Subcutaneous adipose tissue (tissue), 4 donors: ENCODE data around the gene SLC25A25. TPM values are rescaled to one million over a fixed set of nuclear protein-coding genes. Genes with fewer than 3 reads are reported as not detected.

Experiments
- total RNA-seq, 4 donors: library from RNA; depleted of rRNA; stranded (reverse); fragments of >200 nt; gene quantifications; one replicate each; pipeline ENCODE4 v1.1.0, GENCODE V29; 2016
- TF ChIP-seq, protein P1 (sequence below): fragments of 450-650 bp; IDR thresholded peaks from one replicate; pipeline ENCODE4 v1.5.1; 2016; ENCODE audit warnings: low read depth, mild to moderate bottlenecking, control low read depth, antibody characterized with exemption, moderate library complexity

SLC25A25 gene
- total RNA-seq, 4 donors from 2014 or later: 13.4 to 60.1 (median 19.5) TPM

DNA sequence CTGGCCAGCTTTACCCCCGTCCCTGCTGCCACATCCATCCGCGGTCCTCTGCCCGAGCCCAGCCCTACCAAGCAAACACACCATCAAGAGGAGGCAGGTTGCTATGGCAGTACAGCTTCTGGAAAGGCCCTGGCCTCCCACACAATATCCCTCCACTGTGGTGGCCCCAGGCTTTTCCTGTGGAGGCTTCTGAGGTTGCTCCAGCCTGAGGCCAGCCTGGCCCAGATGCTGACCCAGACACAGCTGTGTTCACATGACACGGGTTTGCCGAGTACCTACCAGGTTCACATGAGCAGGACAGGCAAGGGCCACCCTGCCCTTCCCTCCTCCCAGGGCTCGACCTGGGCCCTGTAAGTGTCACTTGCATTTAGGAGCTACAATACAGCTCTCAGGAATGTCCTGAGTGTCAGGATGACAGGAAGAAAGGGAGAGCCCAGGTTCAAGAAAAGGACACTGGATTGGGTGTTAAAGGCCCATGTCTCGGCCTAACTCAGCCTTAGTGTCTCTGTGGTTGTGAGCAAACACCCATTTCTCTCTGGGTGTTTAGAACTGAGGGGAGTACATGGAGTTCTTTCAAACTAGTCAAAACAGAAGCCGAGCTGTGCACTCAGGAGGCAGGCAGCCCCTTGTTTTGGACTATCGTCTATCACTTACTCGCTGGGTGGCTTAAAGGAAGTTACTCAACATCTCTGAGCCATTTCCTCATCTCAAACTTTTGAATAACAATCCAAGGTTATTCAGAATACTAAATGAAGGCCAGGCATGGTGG lies 41.1 kb upstream of the SLC25A25 start:
- TF ChIP-seq, protein P1, sequence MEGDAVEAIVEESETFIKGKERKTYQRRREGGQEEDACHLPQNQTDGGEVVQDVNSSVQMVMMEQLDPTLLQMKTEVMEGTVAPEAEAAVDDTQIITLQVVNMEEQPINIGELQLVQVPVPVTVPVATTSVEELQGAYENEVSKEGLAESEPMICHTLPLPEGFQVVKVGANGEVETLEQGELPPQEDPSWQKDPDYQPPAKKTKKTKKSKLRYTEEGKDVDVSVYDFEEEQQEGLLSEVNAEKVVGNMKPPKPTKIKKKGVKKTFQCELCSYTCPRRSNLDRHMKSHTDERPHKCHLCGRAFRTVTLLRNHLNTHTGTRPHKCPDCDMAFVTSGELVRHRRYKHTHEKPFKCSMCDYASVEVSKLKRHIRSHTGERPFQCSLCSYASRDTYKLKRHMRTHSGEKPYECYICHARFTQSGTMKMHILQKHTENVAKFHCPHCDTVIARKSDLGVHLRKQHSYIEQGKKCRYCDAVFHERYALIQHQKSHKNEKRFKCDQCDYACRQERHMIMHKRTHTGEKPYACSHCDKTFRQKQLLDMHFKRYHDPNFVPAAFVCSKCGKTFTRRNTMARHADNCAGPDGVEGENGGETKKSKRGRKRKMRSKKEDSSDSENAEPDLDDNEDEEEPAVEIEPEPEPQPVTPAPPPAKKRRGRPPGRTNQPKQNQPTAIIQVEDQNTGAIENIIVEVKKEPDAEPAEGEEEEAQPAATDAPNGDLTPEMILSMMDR: no peak

DNA sequence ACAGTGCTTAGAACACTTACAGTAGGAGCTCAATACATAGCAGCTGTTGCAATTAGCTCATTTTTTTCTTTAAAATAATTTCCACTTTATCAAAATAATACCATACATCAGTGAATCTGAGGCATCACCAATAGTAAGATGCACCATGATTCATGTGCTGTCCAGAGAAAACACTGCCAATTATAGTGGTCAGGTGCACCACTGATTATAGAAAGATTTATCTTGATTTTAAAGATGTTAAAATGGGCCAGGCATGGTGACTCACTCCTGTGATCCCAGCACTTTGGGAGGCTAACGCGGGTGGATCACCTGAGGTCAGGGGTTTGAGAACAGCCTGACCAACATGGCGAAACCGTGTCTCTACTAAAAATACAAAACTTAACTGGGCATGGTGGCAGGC lies 40.3 kb upstream of the SLC25A25 start:
- TF ChIP-seq, protein P1: no peak

- TF ChIP-seq, protein P1: no peak
Measured at GRCh38 chr9:128033609-128034008, 34.4 kb upstream of the SLC25A25 start.

- TF ChIP-seq, protein P1: no peak
Measured at GRCh38 chr9:128034821-128035652, 33.0 kb upstream of the SLC25A25 start.

DNA sequence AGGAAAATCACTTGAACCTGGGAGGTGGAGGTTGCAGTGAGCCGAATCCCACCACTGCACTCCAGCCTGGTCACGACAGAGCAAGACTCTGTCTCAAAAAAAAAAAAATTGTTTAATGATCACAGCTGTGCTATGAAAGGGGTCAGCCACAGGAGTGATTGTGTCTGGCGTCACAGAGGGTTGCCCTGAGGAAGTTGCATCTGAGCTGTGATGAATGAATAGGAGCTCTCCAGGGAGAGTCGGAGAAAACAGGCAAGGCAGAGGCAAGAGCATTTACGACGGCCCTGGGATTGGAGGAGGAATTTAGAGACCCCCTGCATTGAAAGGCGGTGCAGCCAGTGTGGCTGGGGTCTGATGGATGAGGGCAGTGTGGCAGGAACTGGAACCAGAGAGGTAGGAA lies 26.0 kb upstream of the SLC25A25 start:
- TF ChIP-seq, protein P1: no peak

DNA sequence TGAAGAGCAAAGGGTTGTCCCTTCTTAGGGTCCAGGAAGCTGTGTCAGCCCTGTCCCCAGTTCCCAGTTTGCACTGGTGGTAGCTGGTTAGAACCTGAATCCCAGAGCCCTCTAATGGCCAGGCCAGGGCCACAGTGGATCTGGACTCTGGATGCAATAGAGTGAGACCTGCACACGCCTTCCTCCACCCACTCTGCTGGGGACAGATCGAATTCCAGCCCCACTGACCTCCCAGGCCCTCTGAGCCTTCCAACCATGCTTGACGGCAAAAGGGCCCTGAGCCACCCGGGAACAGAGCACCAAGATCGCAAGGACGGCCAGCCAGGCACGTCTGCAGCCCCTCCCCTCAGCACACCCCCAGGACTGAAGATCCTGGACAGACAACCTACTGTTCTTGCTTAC lies 24.6 kb upstream of the SLC25A25 start:
- TF ChIP-seq, protein P1: no peak

GRCh38 chr9:128045831-128046230 lies 22.2 kb upstream of the SLC25A25 start:
- TF ChIP-seq, protein P1: no peak
